ENCODE measurements around the gene BCAS4. TPM values are rescaled to one million over a fixed set of nuclear protein-coding genes. Genes with fewer than 3 reads are reported as not detected.

BCAS4 gene
- total RNA-seq, 4 donors from 2014 or later, result 0.18 to 2.3 (median 0.54) TPM

GRCh38 chr20:50783903-50784302, 11.0 kb upstream of the BCAS4 start:
- H3K4me3 ChIP-seq, result no peak overlapping the region
- no peaks in the 10 kb centered on the region for H3K9me3 ChIP-seq
- TF ChIP-seq POLR2A (IDR thresholded peaks at IDR 0.05), result no peak
- TF ChIP-seq CTCF (IDR thresholded peaks at IDR 0.05), result no peak

GRCh38 chr20:50784464-50784863, 10.4 kb upstream of the BCAS4 start:
- H3K27ac ChIP-seq, result no peak overlapping the region
- H3K4me3 ChIP-seq, result no peak overlapping the region
- H3K4me1 ChIP-seq, result peaks cover 0 to 8% (median 0%) of the 10 kb centered on the region in 3 donors
- no peaks in the 10 kb centered on the region for H3K36me3 ChIP-seq
- TF ChIP-seq POLR2A (IDR thresholded peaks at IDR 0.05), result no peak
- TF ChIP-seq CTCF (IDR thresholded peaks at IDR 0.05), result no peak
- H3K27me3 ChIP-seq, result peaks cover 0 to 6% (median 0%) of the 10 kb centered on the region in 4 donors
- no peak for DNase-seq
- intact Hi-C loops (cut with DNase I), result no loop called here
- H3K9me3 ChIP-seq, result no peaks in the 10 kb centered on the region
- 78 to 83% methylated on average over 4 of the region's 4 CpGs for WGBS, 2 donors

More at GRCh38 chr20:50783903-50784302, 11.0 kb upstream of the BCAS4 start:
- intact Hi-C loops (cut with DNase I), result no loop called here
- no peak overlapping the region for H3K27ac ChIP-seq
- peaks cover 0 to 6% (median 0%) of the 10 kb centered on the region in 4 donors for H3K27me3 ChIP-seq
- DNase-seq, result no peak
- peaks cover 0 to 8% (median 0%) of the 10 kb centered on the region in 3 donors for H3K4me1 ChIP-seq
- 89 to 95% methylated on average over 6 of the region's 6 CpGs for WGBS, 2 donors
- H3K36me3 ChIP-seq, result no peaks in the 10 kb centered on the region

GRCh38 chr20:50786703-50787102, 8.2 kb upstream of the BCAS4 start:
- intact Hi-C loops (cut with DNase I), result no loop called here
- TF ChIP-seq POLR2A (IDR thresholded peaks at IDR 0.05) (no peak), CTCF (IDR thresholded peaks at IDR 0.05) (no peak)
- WGBS, 2 donors, result 86 to 100% methylated on average over 6 to 7 of the region's 9 CpGs
- H3K9me3 ChIP-seq, result no peaks in the 10 kb centered on the region
- no peak for DNase-seq
- H3K4me3 ChIP-seq, result no peak overlapping the region
- no peaks in the 10 kb centered on the region for H3K27me3 ChIP-seq
- H3K36me3 ChIP-seq, result no peaks in the 10 kb centered on the region
- H3K27ac ChIP-seq, result no peak overlapping the region
- H3K4me1 ChIP-seq, result peaks cover 9 to 31% (median 12%) of the 10 kb centered on the region in 3 donors

- DNase-seq, result no peak
- H3K4me3 ChIP-seq, result no peak overlapping the region
- no peaks in the 10 kb centered on the region for H3K27me3 ChIP-seq
- 75 to 88% methylated on average over 2 of the region's 2 CpGs for WGBS, 2 donors
- peaks cover 9 to 34% (median 12%) of the 10 kb centered on the region in 3 donors for H3K4me1 ChIP-seq
- no peaks in the 10 kb centered on the region for H3K9me3 ChIP-seq
- intact Hi-C loops (cut with DNase I), result no loop called here
- H3K27ac ChIP-seq, result no peak overlapping the region
- no peaks in the 10 kb centered on the region for H3K36me3 ChIP-seq
- no peak for TF ChIP-seq CTCF (IDR thresholded peaks at IDR 0.05)
- TF ChIP-seq POLR2A (IDR thresholded peaks at IDR 0.05), result no peak
Measured at GRCh38 chr20:50787181-50787580, 7.7 kb upstream of the BCAS4 start.

GRCh38 chr20:50788045-50788991, 6.5 kb upstream of the BCAS4 start:
- no peaks in the 10 kb centered on the region for H3K36me3 ChIP-seq
- no peaks in the 10 kb centered on the region for H3K9me3 ChIP-seq
- peak overlapping the region in 3 of 4 donors; percentile 29 to 59 (median 35) for H3K27ac ChIP-seq
- H3K4me1 ChIP-seq, result peaks cover 9 to 40% (median 12%) of the 10 kb centered on the region in 3 donors
- no peaks in the 10 kb centered on the region for H3K27me3 ChIP-seq
- 50 to 58% methylated on average over 14 to 16 of the region's 18 CpGs for WGBS, 2 donors
- no peak overlapping the region for H3K4me3 ChIP-seq
- TF ChIP-seq POLR2A (IDR thresholded peaks at IDR 0.05), result no peak
- TF ChIP-seq CTCF (IDR thresholded peaks at IDR 0.05), result peak in 4 of 6 experiments; percentile 10 to 32 (median 20)
- intact Hi-C loops (cut with DNase I), result no loop called here
- no peak for DNase-seq

Measured in esophagus squamous epithelium (tissue), 5 donors.